ENCODE measurements around the gene TSPY9.
"Not testable (repeated sequence)": the region's sequence is repeated elsewhere in the genome, so short reads cannot be mapped to it uniquely, and the experiment has no call there.

The TSPY9 gene, protein sequence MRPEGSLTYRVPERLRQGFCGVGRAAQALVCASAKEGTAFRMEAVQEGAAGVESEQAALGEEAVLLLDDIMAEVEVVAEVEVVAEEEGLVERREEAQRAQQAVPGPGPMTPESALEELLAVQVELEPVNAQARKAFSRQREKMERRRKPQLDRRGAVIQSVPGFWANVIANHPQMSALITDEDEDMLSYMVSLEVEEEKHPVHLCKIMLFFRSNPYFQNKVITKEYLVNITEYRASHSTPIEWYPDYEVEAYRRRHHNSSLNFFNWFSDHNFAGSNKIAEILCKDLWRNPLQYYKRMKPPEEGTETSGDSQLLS

DNA sequence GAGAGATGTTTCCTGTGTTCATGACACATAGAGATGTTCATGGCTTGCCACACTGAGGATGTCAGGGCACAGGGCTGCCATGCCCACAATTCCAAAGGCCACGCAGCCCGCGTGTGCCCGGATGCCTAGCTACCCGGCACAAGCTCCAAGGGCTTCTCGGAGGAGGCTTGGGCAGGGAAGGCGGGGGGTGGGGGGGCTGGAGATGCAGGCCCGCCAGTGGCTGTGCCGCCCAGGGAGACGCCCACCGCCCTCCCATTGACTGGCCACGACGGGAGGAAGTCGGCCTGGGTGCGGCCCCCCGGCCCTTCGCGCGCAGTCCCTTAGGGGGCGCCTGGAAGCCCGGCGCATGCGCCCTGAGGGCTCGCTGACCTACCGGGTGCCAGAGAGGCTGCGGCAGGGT lies at the start of gene TSPY9:
TSS of gene TSPY9 (plus strand) at position 301 of the 400 bp plus-strand sequence. CDS start at position 347, 46 bp downstream.
- DNase-seq (ENCODE audit: low spot score): not testable (repeated sequence)

DNA sequence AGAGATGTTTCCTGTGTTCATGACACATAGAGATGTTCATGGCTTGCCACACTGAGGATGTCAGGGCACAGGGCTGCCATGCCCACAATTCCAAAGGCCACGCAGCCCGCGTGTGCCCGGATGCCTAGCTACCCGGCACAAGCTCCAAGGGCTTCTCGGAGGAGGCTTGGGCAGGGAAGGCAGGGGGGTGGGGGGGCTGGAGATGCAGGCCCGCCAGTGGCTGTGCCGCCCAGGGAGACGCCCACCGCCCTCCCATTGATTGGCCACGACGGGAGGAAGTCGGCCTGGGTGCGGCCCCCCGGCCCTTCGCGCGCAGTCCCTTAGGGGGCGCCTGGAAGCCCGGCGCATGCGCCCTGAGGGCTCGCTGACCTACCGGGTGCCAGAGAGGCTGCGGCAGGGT lies 20.4 kb upstream of the TSPY9 start, which contains the start of gene TSPY1:
TSS of gene TSPY1 (plus strand) at position 301 of the 400 bp plus-strand sequence. CDS start at position 347, 46 bp downstream.
- not testable (repeated sequence) for DNase-seq (ENCODE audit: low spot score)

DNA sequence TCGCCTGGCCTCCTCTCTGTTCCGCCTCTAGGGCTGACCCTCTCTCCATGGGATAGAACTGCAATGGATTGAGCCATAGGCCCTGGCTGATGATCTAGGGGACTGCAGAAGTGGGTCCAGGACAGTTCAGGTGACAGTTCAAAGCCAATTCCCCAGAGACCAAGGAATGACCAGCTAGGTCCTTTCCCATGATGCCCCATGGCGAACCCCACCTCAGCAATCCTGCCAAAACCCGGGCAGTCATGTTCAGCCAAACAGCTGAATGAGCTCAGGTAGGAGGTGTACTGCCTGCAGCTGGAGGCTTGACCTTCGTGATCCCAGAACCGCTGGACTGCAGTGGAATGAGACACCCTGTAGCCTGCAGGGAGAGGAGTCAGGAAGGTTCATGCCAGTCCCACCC lies 17.3 kb downstream of the TSPY9 start:
- not testable (repeated sequence) for DNase-seq (ENCODE audit: low spot score)

DNA sequence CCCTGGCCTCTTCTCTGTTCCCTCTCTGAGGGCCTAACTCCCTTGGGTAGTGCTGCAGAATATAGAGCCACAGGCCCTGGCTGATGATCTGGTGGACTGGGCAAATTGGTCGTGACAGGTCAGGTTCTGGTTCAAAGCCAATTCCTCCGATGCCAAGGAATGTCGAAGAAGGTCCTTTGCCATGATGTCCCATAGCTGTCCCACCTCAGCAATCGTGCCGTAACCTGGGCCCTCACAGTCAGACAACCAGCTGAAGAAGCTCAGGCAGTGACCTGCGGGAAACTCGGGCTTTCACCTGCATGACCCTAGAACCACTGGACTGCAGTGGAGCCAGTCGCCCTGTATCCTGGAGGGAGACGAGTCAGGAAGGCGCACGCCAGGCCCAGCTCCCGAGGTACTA lies 29.2 kb downstream of the TSPY9 start:
- not testable (repeated sequence) for DNase-seq (ENCODE audit: low spot score)

DNA sequence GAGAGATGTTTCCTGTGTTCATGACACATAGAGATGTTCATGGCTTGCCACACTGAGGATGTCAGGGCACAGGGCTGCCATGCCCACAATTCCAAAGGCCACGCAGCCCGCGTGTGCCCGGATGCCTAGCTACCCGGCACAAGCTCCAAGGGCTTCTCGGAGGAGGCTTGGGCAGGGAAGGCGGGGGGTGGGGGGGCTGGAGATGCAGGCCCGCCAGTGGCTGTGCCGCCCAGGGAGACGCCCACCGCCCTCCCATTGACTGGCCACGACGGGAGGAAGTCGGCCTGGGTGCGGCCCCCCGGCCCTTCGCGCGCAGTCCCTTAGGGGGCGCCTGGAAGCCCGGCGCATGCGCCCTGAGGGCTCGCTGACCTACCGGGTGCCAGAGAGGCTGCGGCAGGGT lies 40.5 kb downstream of the TSPY9 start, which contains the start of gene TSPY10:
TSS of gene TSPY10 (plus strand) at position 301 of the 400 bp plus-strand sequence. CDS start at position 347, 46 bp downstream.
- not testable (repeated sequence) for DNase-seq (ENCODE audit: low spot score)
